ENCODE data around the gene NOX1. TPM values are rescaled to one million over a fixed set of nuclear protein-coding genes. Genes with fewer than 3 reads are reported as not detected.

The NOX1 gene
- polyA plus RNA-seq (ENCODE audit: insufficient read length in 3 of 3): under 1 TPM; 0.33 to 0.97 (median 0.74) TPM

- no peak for DNase-seq (ENCODE audit: low read depth in 3 of 3, low spot score in 2 of 3)
These were observed at the start of gene NOX1 for GRCh38 chrX:100874325-100874724. TSS of gene NOX1 (minus strand) at chrX:100874359. CDS start at chrX:100874139, 220 bp downstream.

- DNase-seq (ENCODE audit: low read depth in 3 of 3, low spot score in 2 of 3): no peak
These were observed 41.4 kb upstream of the NOX1 start for GRCh38 chrX:100915562-100915961.

GRCh38 chrX:100913111-100913510 is 39.0 kb upstream of the NOX1 start:
- no peak for DNase-seq (ENCODE audit: low read depth in 3 of 3, low spot score in 2 of 3)

GRCh38 chrX:100911731-100912130 is 37.6 kb upstream of the NOX1 start:
- DNase-seq (ENCODE audit: low read depth in 3 of 3, low spot score in 2 of 3): no peak

- no peak for DNase-seq (ENCODE audit: low read depth in 3 of 3, low spot score in 2 of 3)
These were observed 31.5 kb upstream of the NOX1 start for GRCh38 chrX:100905620-100906019.

- no peak for DNase-seq (ENCODE audit: low read depth in 3 of 3, low spot score in 2 of 3)
These were observed 30.3 kb upstream of the NOX1 start for GRCh38 chrX:100904433-100904832.

GRCh38 chrX:100895365-100896075 is 21.4 kb upstream of the NOX1 start:
- DNase-seq (ENCODE audit: low read depth in 3 of 3, low spot score in 2 of 3): no peak

- no peak for DNase-seq (ENCODE audit: low read depth in 3 of 3, low spot score in 2 of 3)
These were observed 9.5 kb upstream of the NOX1 start for GRCh38 chrX:100883654-100884053.

- no peak for DNase-seq (ENCODE audit: low read depth in 3 of 3, low spot score in 2 of 3)
These were observed 6.2 kb upstream of the NOX1 start for GRCh38 chrX:100880368-100880767.

- DNase-seq (ENCODE audit: low read depth in 3 of 3, low spot score in 2 of 3): no peak
These were observed 2.3 kb downstream of the NOX1 start for GRCh38 chrX:100871594-100872560.

- no peak for DNase-seq (ENCODE audit: low read depth in 3 of 3, low spot score in 2 of 3)
These were observed 3.6 kb downstream of the NOX1 start for GRCh38 chrX:100870527-100870926.

- DNase-seq (ENCODE audit: low read depth in 3 of 3, low spot score in 2 of 3): no peak
These were observed 5.9 kb downstream of the NOX1 start for GRCh38 chrX:100868273-100868672.

GRCh38 chrX:100864657-100865391 is 9.3 kb downstream of the NOX1 start:
- no peak for DNase-seq (ENCODE audit: low read depth in 3 of 3, low spot score in 2 of 3)

- peak in 2 of 3 donors; percentile 1 to 12 for DNase-seq (ENCODE audit: low read depth in 3 of 3, low spot score in 2 of 3)
These were observed 10.8 kb downstream of the NOX1 start for GRCh38 chrX:100863326-100863864.

GRCh38 chrX:100852810-100853209 is 21.3 kb downstream of the NOX1 start:
- no peak for DNase-seq (ENCODE audit: low read depth in 3 of 3, low spot score in 2 of 3)

GRCh38 chrX:100850317-100850716 is 23.8 kb downstream of the NOX1 start:
- no peak for DNase-seq (ENCODE audit: low read depth in 3 of 3, low spot score in 2 of 3)

- DNase-seq (ENCODE audit: low read depth in 3 of 3, low spot score in 2 of 3): no peak
These were observed 42.8 kb downstream of the NOX1 start for GRCh38 chrX:100831219-100831946.

- DNase-seq (ENCODE audit: low read depth in 3 of 3, low spot score in 2 of 3): no peak
These were observed 43.6 kb downstream of the NOX1 start for GRCh38 chrX:100830547-100830946.

GRCh38 chrX:100830143-100830542 is 44.0 kb downstream of the NOX1 start:
- DNase-seq (ENCODE audit: low read depth in 3 of 3, low spot score in 2 of 3): no peak

GRCh38 chrX:100829730-100830129 is 44.4 kb downstream of the NOX1 start:
- DNase-seq (ENCODE audit: low read depth in 3 of 3, low spot score in 2 of 3): no peak

Measured in right renal cortex interstitium (tissue), 3 donors.